A673 (cell line): ENCODE data around the gene ASMT. TPM values are rescaled to one million over a fixed set of nuclear protein-coding genes. Genes with fewer than 3 reads are reported as not detected.
A peak's percentile ranks its signal among the peaks of the same experiment; 100 is the strongest.

Experiments used
- BruUV-seq: library from RNA; stranded (reverse); fragments of 400-500 nt; replicated peaks from 2 replicates; lab custom pipeline; 2021; lab: Mats Ljungman, UMichigan
- CTCF ChIA-PET: fragments of 300-600 bp; sonication (Branson Sonifier 250); formaldehyde crosslinking; loops from one replicate; lab custom pipeline; 2022; ENCODE audit warnings: antibody characterized with exemption; lab: Charles Lee
- POLR2A ChIA-PET: fragments of 300-600 bp; sonication (Branson Sonifier 250); formaldehyde crosslinking; loops from one replicate; lab custom pipeline; 2022; ENCODE audit warnings: antibody characterized with exemption; ENCODE audit not compliant: low non-redundant PET; lab: Charles Lee
- DNase-seq: peaks from one replicate; pipeline ENCODE4 v3.0.0-alpha.2; 2015; ENCODE audit warnings: low spot score
- H3K27ac ChIP-seq: fragments of 200-600 bp; sonication (generic); 2 replicates; pipeline ENCODE4 v1.5.1; 2016; ENCODE audit warnings: mixed run types, low read depth, mild to moderate bottlenecking, mixed read lengths, antibody characterized with exemption, low read length; ENCODE audit not compliant: poor library complexity, severe bottlenecking
- H3K27me3 ChIP-seq: fragments of 200-600 bp; sonication (generic); replicated peaks from 2 replicates; pipeline ENCODE4 v1.6.1; 2017; ENCODE audit warnings: mixed run types, low read depth, mild to moderate bottlenecking, mixed read lengths, antibody characterized with exemption, low read length; ENCODE audit not compliant: insufficient read depth, poor library complexity
- H3K36me3 ChIP-seq: fragments of 200-600 bp; sonication (generic); 2 replicates; pipeline ENCODE4 v1.6.1; 2016; ENCODE audit warnings: mixed run types, mild to moderate bottlenecking, mixed read lengths, antibody characterized with exemption, low read length; ENCODE audit not compliant: insufficient read depth, poor library complexity, severe bottlenecking
- H3K4me1 ChIP-seq: fragments of 200-600 bp; sonication (generic); 2 replicates; pipeline ENCODE4 v1.6.1; 2017; ENCODE audit warnings: mixed run types, mild to moderate bottlenecking, mixed read lengths, antibody characterized with exemption, low read length; ENCODE audit not compliant: insufficient read depth, poor library complexity, severe bottlenecking
- H3K4me3 ChIP-seq: fragments of 200-600 bp; sonication (generic); 2 replicates; pipeline ENCODE4 v1.5.1; 2016; ENCODE audit warnings: low read depth, mixed run types, mild to moderate bottlenecking, mixed read lengths, low read length; ENCODE audit not compliant: poor library complexity, severe bottlenecking
- H3K9me3 ChIP-seq: fragments of 200-600 bp; sonication (generic); 2 replicates; pipeline ENCODE4 v1.6.1; 2016; ENCODE audit warnings: mixed run types, low read depth, mild to moderate bottlenecking, mixed read lengths, antibody characterized with exemption, low read length; ENCODE audit not compliant: poor library complexity, severe bottlenecking
- EZH2 ChIP-seq: fragments of 200-600 bp; sonication (generic); IDR thresholded peaks from 2 replicates; pipeline ENCODE4 v1.6.1; 2017; ENCODE audit warnings: borderline replicate concordance, low read depth, mild to moderate bottlenecking, mixed read lengths, antibody characterized with exemption, low read length; ENCODE audit not compliant: poor library complexity, severe bottlenecking
- intact Hi-C: fragments of 100-400 bp; cut with micrococcal nuclease; formaldehyde crosslinking; loops from one replicate; pipeline ENCODE4 v1.10.0; 2022; ENCODE audit not compliant: unreplicated experiment
- total RNA-seq: library from RNA; stranded (reverse); gene quantifications from 2 replicates; pipeline ENCODE4 v1.2.3, GENCODE V29; 2021
- TF ChIP-seq, protein P1 (sequence below): fragments of 300-800, 200-600 bp; sonication (generic); conservative IDR thresholded peaks from 2 replicates; pipeline ENCODE4 v1.5.1; 2017; ENCODE audit warnings: low read depth, mild to moderate bottlenecking, antibody characterized with exemption, low read length, moderate library complexity, mixed read lengths

The ASMT gene
- total RNA-seq, 1 experiment from 2014 or later: not detected

DNA sequence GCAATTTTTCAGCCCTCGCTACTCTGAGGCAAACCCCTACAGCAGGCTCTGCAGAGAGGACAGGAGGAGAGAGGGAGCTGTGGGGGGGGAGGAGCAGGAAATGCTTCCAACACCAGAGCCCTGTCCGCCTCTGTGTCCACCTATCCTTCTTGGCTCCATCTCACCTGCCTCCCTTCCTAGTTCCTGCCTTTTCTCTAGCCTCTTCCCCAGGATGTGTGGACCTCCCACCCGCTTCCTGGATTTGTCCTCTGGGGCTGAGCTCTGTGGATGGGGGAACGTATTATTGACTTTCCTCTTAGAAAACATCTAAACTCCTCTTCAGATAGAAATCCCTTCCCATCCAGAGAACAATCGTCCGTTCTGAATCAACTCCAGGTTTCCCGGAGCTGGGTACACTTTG is 14.4 kb downstream of the ASMT start:
- Histone ChIP-seq H3K4me3 (no peak overlapping the region), H3K36me3 (no peaks in the 10 kb centered on the region), H3K27ac (no peak overlapping the region), H3K9me3 (no peaks in the 10 kb centered on the region), H3K4me1 (no peaks in the 10 kb centered on the region), H3K27me3 (peaks cover 3% of the 10 kb centered on the region)
- DNase-seq: no peak
- intact Hi-C loops: no loop called here
- no TSS peak for BruUV-seq
- TF ChIP-seq EZH2: no peak
- TF ChIP-seq, protein P1, sequence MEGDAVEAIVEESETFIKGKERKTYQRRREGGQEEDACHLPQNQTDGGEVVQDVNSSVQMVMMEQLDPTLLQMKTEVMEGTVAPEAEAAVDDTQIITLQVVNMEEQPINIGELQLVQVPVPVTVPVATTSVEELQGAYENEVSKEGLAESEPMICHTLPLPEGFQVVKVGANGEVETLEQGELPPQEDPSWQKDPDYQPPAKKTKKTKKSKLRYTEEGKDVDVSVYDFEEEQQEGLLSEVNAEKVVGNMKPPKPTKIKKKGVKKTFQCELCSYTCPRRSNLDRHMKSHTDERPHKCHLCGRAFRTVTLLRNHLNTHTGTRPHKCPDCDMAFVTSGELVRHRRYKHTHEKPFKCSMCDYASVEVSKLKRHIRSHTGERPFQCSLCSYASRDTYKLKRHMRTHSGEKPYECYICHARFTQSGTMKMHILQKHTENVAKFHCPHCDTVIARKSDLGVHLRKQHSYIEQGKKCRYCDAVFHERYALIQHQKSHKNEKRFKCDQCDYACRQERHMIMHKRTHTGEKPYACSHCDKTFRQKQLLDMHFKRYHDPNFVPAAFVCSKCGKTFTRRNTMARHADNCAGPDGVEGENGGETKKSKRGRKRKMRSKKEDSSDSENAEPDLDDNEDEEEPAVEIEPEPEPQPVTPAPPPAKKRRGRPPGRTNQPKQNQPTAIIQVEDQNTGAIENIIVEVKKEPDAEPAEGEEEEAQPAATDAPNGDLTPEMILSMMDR: no peak
- CTCF ChIA-PET: no interaction called here
- POLR2A ChIA-PET: no interaction called here

DNA sequence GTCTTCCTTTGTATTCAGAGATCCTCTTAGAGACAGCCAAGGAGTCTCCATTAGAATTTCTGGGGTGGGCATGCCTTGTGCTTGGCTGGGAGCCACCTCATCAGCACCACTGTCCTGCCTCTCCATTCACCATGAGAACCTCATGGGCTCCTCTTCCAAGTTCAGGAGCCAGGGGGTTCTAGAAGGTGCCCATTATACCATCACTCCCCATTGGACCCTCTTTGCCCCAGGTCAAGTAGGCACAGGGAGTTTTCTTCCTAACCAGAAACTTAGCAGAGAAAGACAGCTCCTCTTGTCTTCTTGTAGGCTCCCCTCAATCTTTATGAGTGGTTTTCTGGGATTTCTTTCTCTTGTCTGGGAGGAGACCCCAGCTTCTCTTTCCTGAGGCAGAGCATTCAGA is 31.1 kb downstream of the ASMT start:
- ChIA-PET POLR2A (no interaction called here), CTCF (no interaction called here)
- H3K27me3 ChIP-seq: no peaks in the 10 kb centered on the region
- no peak for DNase-seq
- no TSS peak for BruUV-seq
- no peak overlapping the region for H3K4me3 ChIP-seq
- intact Hi-C loops: loop anchor here (10.0 kb wide), 1 partner anchor 191 kb away; the partner anchor contains the start of gene ASMTL
- H3K36me3 ChIP-seq: no peaks in the 10 kb centered on the region
- TF ChIP-seq, protein P1: no peak
- no peak for TF ChIP-seq EZH2
- H3K4me1 ChIP-seq: peaks cover 6% of the 10 kb centered on the region
- peaks cover 9% of the 10 kb centered on the region for H3K9me3 ChIP-seq
- no peak overlapping the region for H3K27ac ChIP-seq

DNA sequence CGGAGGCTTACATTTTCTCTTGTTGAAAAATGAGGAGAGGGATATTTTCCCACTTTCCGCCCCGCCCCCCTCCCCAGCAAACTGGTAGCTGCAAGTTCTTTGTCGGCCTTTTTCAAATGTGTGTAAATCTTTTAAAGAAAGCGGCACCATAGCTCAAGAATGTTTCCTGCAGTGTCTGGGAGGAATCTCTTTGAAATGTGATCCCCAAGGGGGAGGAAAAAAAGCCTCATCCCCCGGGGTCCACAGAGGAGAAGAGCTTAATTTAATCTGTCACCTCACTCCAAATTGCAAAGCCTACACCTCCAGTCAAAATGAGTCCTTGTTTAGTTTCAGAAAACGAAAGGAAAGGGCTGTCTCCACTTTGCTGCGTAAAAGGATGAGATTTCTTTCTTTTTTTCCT is 34.8 kb downstream of the ASMT start:
- CTCF ChIA-PET: no interaction called here

More for the DNA sequence above, 34.8 kb downstream of the ASMT start:
- no peak overlapping the region for H3K4me3 ChIP-seq
- intact Hi-C loops: loop anchor here (2.0 to 10.0 kb wide), 2 partner anchors 195 to 977 kb away; partner anchors contain the start of gene ASMTL
- TF ChIP-seq, protein P1: no peak
- TF ChIP-seq EZH2: no peak
- H3K27ac ChIP-seq: no peak overlapping the region
- no peaks in the 10 kb centered on the region for H3K36me3 ChIP-seq
- H3K4me1 ChIP-seq: peaks cover 6% of the 10 kb centered on the region
- no TSS peak for BruUV-seq
- no peaks in the 10 kb centered on the region for H3K27me3 ChIP-seq
- peak; percentile 41 for DNase-seq
- POLR2A ChIA-PET: no interaction called here
- peaks cover 9% of the 10 kb centered on the region for H3K9me3 ChIP-seq
